HFFc6 (cell line): ENCODE data around the gene CD300C. TPM values are rescaled to one million over a fixed set of nuclear protein-coding genes. Genes with fewer than 3 reads are reported as not detected.

Experiments used
- DNase-seq: peaks from one replicate; pipeline ENCODE4 v3.0.0-alpha.2; 2018
- H3K27ac Mint-ChIP-seq: 2 replicates; pipeline ENCODE4 v1.8.0; 2020; ENCODE audit warnings: mild to moderate bottlenecking, mixed read lengths
- H3K27me3 Mint-ChIP-seq: 2 replicates; pipeline ENCODE4 v1.8.0; 2021; ENCODE audit warnings: mild to moderate bottlenecking, moderate library complexity, mixed read lengths; ENCODE audit not compliant: insufficient read depth
- H3K36me3 Mint-ChIP-seq: 2 replicates; pipeline ENCODE4 v1.8.0; 2021; ENCODE audit warnings: low read depth, mixed read lengths
- H3K4me1 Mint-ChIP-seq: 2 replicates; pipeline ENCODE4 v1.8.0; 2020; ENCODE audit warnings: low read depth, mixed read lengths
- H3K4me3 Mint-ChIP-seq: 2 replicates; pipeline ENCODE4 v1.8.0; 2020; ENCODE audit warnings: mild to moderate bottlenecking, moderate library complexity, mixed read lengths
- H3K9me3 Mint-ChIP-seq: 2 replicates; pipeline ENCODE4 v1.8.0; 2020; ENCODE audit warnings: mild to moderate bottlenecking, mixed read lengths
- CTCF ChIP-seq: fragments of 200-600 bp; sonication (generic); IDR thresholded peaks from 2 replicates; pipeline ENCODE4 v1.5.0; 2021; ENCODE audit warnings: antibody characterized with exemption, mild to moderate bottlenecking
- total RNA-seq, 6 experiments: library from RNA; stranded (reverse); fragmentation: NEBNext Ultra II Directional; extraction: Animal tissue kit (Norgen Biotek cat#: 25700); gene quantifications; 2 replicates in 1 of 6; 3 replicates in 5 of 6; pipeline ENCODE4 v1.2.3, GENCODE V29; 2021

The CD300C gene
- total RNA-seq, 6 experiments from 2014 or later: not detected

- no peak for DNase-seq
- no peak overlapping the region for H3K27ac Mint-ChIP-seq
- peaks cover 8% of the 10 kb centered on the region for H3K27me3 Mint-ChIP-seq
- no peak for TF ChIP-seq CTCF
- no peak overlapping the region for H3K4me3 Mint-ChIP-seq
- peaks cover 15% of the 10 kb centered on the region for H3K36me3 Mint-ChIP-seq
- no peaks in the 10 kb centered on the region for H3K4me1 Mint-ChIP-seq
- H3K9me3 Mint-ChIP-seq: peaks cover 84% of the 10 kb centered on the region
Observed at GRCh38 chr17:74547264-74547663, 1.3 kb upstream of the CD300C start.

- no peak overlapping the region for H3K4me3 Mint-ChIP-seq
- H3K9me3 Mint-ChIP-seq: peaks cover 84% of the 10 kb centered on the region
- H3K27ac Mint-ChIP-seq: no peak overlapping the region
- TF ChIP-seq CTCF: no peak
- peaks cover 8% of the 10 kb centered on the region for H3K27me3 Mint-ChIP-seq
- no peak for DNase-seq
- H3K4me1 Mint-ChIP-seq: no peaks in the 10 kb centered on the region
- H3K36me3 Mint-ChIP-seq: peaks cover 17% of the 10 kb centered on the region
Observed at GRCh38 chr17:74546586-74546985, 671 bp upstream of the CD300C start.

GRCh38 chr17:74544991-74545842 is 698 bp downstream of the CD300C start:
- Mint-ChIP-seq H3K36me3 (peaks cover 13% of the 10 kb centered on the region), H3K9me3 (peaks cover 82% of the 10 kb centered on the region), H3K4me1 (no peaks in the 10 kb centered on the region), H3K27ac (no peak overlapping the region), H3K4me3 (no peak overlapping the region), H3K27me3 (peaks cover 7% of the 10 kb centered on the region)
- no peak for TF ChIP-seq CTCF
- no peak for DNase-seq

- DNase-seq: no peak
Observed at GRCh38 chr17:74543891-74544760, 1.8 kb downstream of the CD300C start.

More at GRCh38 chr17:74543891-74544760, 1.8 kb downstream of the CD300C start:
- H3K27ac Mint-ChIP-seq: no peak overlapping the region
- H3K4me3 Mint-ChIP-seq: no peak overlapping the region
- no peaks in the 10 kb centered on the region for H3K4me1 Mint-ChIP-seq
- no peak for TF ChIP-seq CTCF
- peaks cover 6% of the 10 kb centered on the region for H3K27me3 Mint-ChIP-seq
- peaks cover 18% of the 10 kb centered on the region for H3K36me3 Mint-ChIP-seq
- peaks cover 85% of the 10 kb centered on the region for H3K9me3 Mint-ChIP-seq
